Liver (tissue), 9 donors: ENCODE data around the gene CMTM7. TPM values are rescaled to one million over a fixed set of nuclear protein-coding genes. Genes with fewer than 3 reads are reported as not detected.

ENCODE experiments used
- DNase-seq: peaks from one replicate; pipeline ENCODE4 v3.0.0-alpha.2; 2017; ENCODE audit warnings: low spot score
- H3K27ac ChIP-seq, 2 donors: one replicate each; pipeline ENCODE4 v1.7.0; 2013; ENCODE audit warnings: inconsistent platforms in 2 of 2, low read length in 2 of 2, control low read depth in 1 of 2, low read depth in 1 of 2, mild to moderate bottlenecking in 1 of 2
- H3K27me3 ChIP-seq, 4 donors: one replicate each; pipeline versions ENCODE4 v1.6.1 to v1.7.0; 2013; ENCODE audit warnings: low read length in 3 of 4, inconsistent platforms in 1 of 4, mild to moderate bottlenecking in 1 of 4, moderate library complexity in 1 of 4; ENCODE audit not compliant: control insufficient read depth in 4 of 4, insufficient read depth in 4 of 4
- H3K36me3 ChIP-seq, 4 donors: one replicate each; pipeline versions ENCODE4 v1.6.1 to v1.7.0; 2013; ENCODE audit warnings: low read length in 3 of 4, mild to moderate bottlenecking in 3 of 4, low read depth in 1 of 4, moderate library complexity in 1 of 4; ENCODE audit not compliant: control insufficient read depth in 4 of 4, insufficient read depth in 3 of 4
- H3K4me1 ChIP-seq, 4 donors: one replicate each; pipeline versions ENCODE4 v1.6.1 to v1.7.0; 2013; ENCODE audit warnings: low read length in 3 of 4, mild to moderate bottlenecking in 3 of 4, moderate library complexity in 1 of 4; ENCODE audit not compliant: control insufficient read depth in 4 of 4, insufficient read depth in 4 of 4
- H3K4me3 ChIP-seq, 3 donors: one replicate each; pipeline versions ENCODE4 v1.6.1 to v1.7.0; 2013; ENCODE audit warnings: low read length in 3 of 3, control low read depth in 1 of 3, low read depth in 1 of 3, mild to moderate bottlenecking in 1 of 3
- H3K9ac ChIP-seq, 2 donors: one replicate each; pipeline ENCODE4 v1.7.0; 2013; ENCODE audit warnings: low read length in 2 of 2, mild to moderate bottlenecking in 2 of 2, moderate library complexity in 2 of 2, control low read depth in 1 of 2, low read depth in 1 of 2
- H3K9me3 ChIP-seq, 4 donors: one replicate each; pipeline versions ENCODE4 v1.6.1 to v1.7.0; 2013; ENCODE audit warnings: low read length in 3 of 4; ENCODE audit not compliant: control insufficient read depth in 4 of 4
- CTCF ChIP-seq: fragments of 150-350 bp; IDR thresholded peaks from 2 replicates; pipeline ENCODE4 v1.5.1; 2017; ENCODE audit warnings: improper control_type of control experiment, low read depth, low read length; ENCODE audit not compliant: missing input control
- EGR1 ChIP-seq, 2 donors: IDR thresholded peaks; 2 replicates each; pipeline ENCODE4 v1.6.1; 2016 to 2018; ENCODE audit warnings: antibody characterized with exemption in 2 of 2, low read depth in 2 of 2
- FOXA2 ChIP-seq: IDR thresholded peaks from 2 replicates; pipeline ENCODE4 v1.6.1; 2016; ENCODE audit warnings: antibody characterized with exemption
- HNF4G ChIP-seq: IDR thresholded peaks from 2 replicates; pipeline ENCODE4 v1.6.1; 2016; ENCODE audit warnings: antibody characterized with exemption
- MAX ChIP-seq: IDR thresholded peaks from 2 replicates; pipeline ENCODE4 v1.6.1; 2016; ENCODE audit warnings: antibody characterized with exemption
- RAD21 ChIP-seq, 2 donors: IDR thresholded peaks; 2 replicates each; pipeline ENCODE4 v1.6.1; 2016; ENCODE audit warnings: antibody characterized with exemption in 2 of 2, mild to moderate bottlenecking in 2 of 2
- RXRA ChIP-seq, 2 donors: IDR thresholded peaks; 2 replicates each; pipeline ENCODE4 v1.6.1; 2017 to 2018; ENCODE audit warnings: antibody characterized with exemption in 2 of 2, mild to moderate bottlenecking in 1 of 2
- SP1 ChIP-seq: IDR thresholded peaks from 2 replicates; pipeline ENCODE4 v1.6.1; 2018; ENCODE audit warnings: antibody characterized with exemption, mild to moderate bottlenecking
- TAF1 ChIP-seq: conservative IDR thresholded peaks from 2 replicates; pipeline ENCODE4 v1.6.1; 2016; ENCODE audit warnings: antibody characterized with exemption, mild to moderate bottlenecking
- YY1 ChIP-seq: IDR thresholded peaks from 2 replicates; pipeline ENCODE4 v1.6.1; 2016; ENCODE audit warnings: antibody characterized with exemption, mild to moderate bottlenecking
- ZBTB33 ChIP-seq: IDR thresholded peaks from 2 replicates; pipeline ENCODE4 v1.6.1; 2016; ENCODE audit warnings: antibody characterized with exemption
- WGBS: extraction: QIAGEN DNeasy Blood & Tissue Kit; methylation state at CpG from one replicate; pipeline ENCODE4 v1.1.7; 2013; 5-methylcytosine and 5-hydroxymethylcytosine counted together
- polyA plus RNA-seq, 2 donors: library from polyadenylated mRNA; stranded (reverse) in 1 of 2; unstranded in 1 of 2; fragments of 200-250 nt in 1 of 2; fragments of >200 nt in 1 of 2; fragmentation: Nextera tagmentation in 1 of 2; extraction: Ambion mirVana in 1 of 2; gene quantifications; one replicate each; pipeline versions ENCODE4 v1.2.1 to v1.2.3, GENCODE V29; 2013 to 2015
- total RNA-seq, 2 donors: library from RNA; depleted of rRNA; stranded (reverse); fragments of >200 nt; gene quantifications; one replicate each; pipeline ENCODE4 v1.2.3, GENCODE V29; 2014
- TF ChIP-seq, protein P1 (sequence below): IDR thresholded peaks from 2 replicates; pipeline ENCODE4 v1.6.1; 2016; ENCODE audit warnings: antibody characterized with exemption
- TF ChIP-seq, protein P2 (sequence below): IDR thresholded peaks from 2 replicates; pipeline ENCODE4 v1.6.1; 2016; ENCODE audit warnings: antibody characterized with exemption, mild to moderate bottlenecking
- donor health status: healthy.
- donor health status: healthy.
- donor health status: healthy.
- donor health status: healthy.
- donor health status: healthy.

Gene CMTM7
- total and polyA plus RNA-seq, 4 donors, result 3.6 to 20.3 (median 4.1) TPM

- 91% methylated on average over 15 of the region's 15 CpGs for WGBS
- no peak overlapping the region for H3K27ac ChIP-seq
- no peak for TF ChIP-seq MAX
- no peak for TF ChIP-seq EGR1 (IDR thresholded peaks at IDR 0.05; ENCODE audit: low read depth in 2 of 2)
- TF ChIP-seq YY1, result no peak
- no peak for TF ChIP-seq CTCF
- TF ChIP-seq SP1, result no peak
- TF ChIP-seq, protein P1, sequence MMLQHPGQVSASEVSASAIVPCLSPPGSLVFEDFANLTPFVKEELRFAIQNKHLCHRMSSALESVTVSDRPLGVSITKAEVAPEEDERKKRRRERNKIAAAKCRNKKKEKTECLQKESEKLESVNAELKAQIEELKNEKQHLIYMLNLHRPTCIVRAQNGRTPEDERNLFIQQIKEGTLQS, result no peak
- TF ChIP-seq FOXA2, result no peak
- no peak for TF ChIP-seq HNF4G
- TF ChIP-seq ZBTB33, result no peak
- no peak for TF ChIP-seq TAF1
- TF ChIP-seq, protein P2, sequence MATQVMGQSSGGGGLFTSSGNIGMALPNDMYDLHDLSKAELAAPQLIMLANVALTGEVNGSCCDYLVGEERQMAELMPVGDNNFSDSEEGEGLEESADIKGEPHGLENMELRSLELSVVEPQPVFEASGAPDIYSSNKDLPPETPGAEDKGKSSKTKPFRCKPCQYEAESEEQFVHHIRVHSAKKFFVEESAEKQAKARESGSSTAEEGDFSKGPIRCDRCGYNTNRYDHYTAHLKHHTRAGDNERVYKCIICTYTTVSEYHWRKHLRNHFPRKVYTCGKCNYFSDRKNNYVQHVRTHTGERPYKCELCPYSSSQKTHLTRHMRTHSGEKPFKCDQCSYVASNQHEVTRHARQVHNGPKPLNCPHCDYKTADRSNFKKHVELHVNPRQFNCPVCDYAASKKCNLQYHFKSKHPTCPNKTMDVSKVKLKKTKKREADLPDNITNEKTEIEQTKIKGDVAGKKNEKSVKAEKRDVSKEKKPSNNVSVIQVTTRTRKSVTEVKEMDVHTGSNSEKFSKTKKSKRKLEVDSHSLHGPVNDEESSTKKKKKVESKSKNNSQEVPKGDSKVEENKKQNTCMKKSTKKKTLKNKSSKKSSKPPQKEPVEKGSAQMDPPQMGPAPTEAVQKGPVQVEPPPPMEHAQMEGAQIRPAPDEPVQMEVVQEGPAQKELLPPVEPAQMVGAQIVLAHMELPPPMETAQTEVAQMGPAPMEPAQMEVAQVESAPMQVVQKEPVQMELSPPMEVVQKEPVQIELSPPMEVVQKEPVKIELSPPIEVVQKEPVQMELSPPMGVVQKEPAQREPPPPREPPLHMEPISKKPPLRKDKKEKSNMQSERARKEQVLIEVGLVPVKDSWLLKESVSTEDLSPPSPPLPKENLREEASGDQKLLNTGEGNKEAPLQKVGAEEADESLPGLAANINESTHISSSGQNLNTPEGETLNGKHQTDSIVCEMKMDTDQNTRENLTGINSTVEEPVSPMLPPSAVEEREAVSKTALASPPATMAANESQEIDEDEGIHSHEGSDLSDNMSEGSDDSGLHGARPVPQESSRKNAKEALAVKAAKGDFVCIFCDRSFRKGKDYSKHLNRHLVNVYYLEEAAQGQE, result no peak
- no peaks in the 10 kb centered on the region for H3K9me3 ChIP-seq
- no peak overlapping the region for H3K4me3 ChIP-seq
- no peaks in the 10 kb centered on the region for H3K27me3 ChIP-seq
- H3K9ac ChIP-seq, result no peak overlapping the region
- no peak for DNase-seq
- H3K4me1 ChIP-seq, result peaks cover 3 to 25% (median 19%) of the 10 kb centered on the region in 4 donors
- no peaks in the 10 kb centered on the region for H3K36me3 ChIP-seq
Measured at GRCh38 chr3:32455609-32456428, 64.2 kb downstream of the CMTM7 start.

- Histone ChIP-seq H3K27me3 (no peaks in the 10 kb centered on the region), H3K9ac (no peak overlapping the region), H3K27ac (no peak overlapping the region), H3K9me3 (no peaks in the 10 kb centered on the region), H3K4me1 (peaks cover 3 to 24% (median 17%) of the 10 kb centered on the region in 4 donors), H3K4me3 (no peak overlapping the region), H3K36me3 (no peaks in the 10 kb centered on the region)
- no peak for DNase-seq
- 87% methylated on average over 11 of the region's 11 CpGs for WGBS
- TF ChIP-seq RAD21 (IDR thresholded peaks at IDR 0.05) (no peak), MAX (no peak), EGR1 (IDR thresholded peaks at IDR 0.05; ENCODE audit: low read depth in 2 of 2) (no peak), RXRA (IDR thresholded peaks at IDR 0.05) (no peak), SP1 (no peak)
- TF ChIP-seq, protein P2, result no peak
Measured at GRCh38 chr3:32456429-32457130, 64.9 kb downstream of the CMTM7 start.
